ENCODE results near the gene LMAN2L. TPM values are rescaled to one million over a fixed set of nuclear protein-coding genes. Genes with fewer than 3 reads are reported as not detected.

The LMAN2L gene
- total RNA-seq, 1 donor from 2014 or later: 33.3 TPM

DNA sequence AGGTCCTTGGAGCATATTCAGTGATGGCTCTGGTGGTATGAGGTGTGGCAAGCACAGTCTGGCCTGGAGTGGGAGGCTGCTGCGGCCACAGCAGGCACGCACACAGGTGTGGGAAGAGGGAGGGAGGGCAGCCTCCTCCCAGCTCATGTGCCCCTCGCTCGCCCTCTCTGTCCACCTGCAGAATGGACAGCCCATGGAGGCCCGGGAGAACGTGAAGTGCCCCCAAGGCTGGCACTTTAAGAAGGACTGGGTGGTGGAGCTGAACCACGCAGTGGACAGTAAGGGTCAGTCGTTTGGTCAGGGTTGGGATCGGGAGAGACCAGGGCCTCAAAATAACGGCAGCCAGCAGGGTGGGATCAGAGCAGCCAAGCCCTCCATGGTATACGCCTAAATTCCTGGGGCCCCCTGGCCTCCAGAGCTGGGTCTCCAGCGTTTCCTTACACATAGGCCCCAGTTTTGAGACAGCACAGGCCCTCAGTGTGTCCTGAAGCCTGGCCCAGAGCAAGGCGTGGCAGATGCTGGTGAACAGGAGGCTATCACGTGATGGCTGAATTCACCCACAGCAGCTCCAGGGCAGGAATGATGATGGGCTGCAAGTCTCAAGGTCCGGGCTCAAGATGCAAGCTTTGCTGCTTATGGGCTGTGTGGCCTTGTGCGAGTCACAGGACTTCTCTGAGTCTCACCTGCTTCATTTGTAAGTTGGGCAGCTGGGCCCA is 49.4 kb downstream of the LMAN2L start:
- H3K9me3 Mint-ChIP-seq: no peaks in the 10 kb centered on the region
- TF ChIP-seq, protein P1, sequence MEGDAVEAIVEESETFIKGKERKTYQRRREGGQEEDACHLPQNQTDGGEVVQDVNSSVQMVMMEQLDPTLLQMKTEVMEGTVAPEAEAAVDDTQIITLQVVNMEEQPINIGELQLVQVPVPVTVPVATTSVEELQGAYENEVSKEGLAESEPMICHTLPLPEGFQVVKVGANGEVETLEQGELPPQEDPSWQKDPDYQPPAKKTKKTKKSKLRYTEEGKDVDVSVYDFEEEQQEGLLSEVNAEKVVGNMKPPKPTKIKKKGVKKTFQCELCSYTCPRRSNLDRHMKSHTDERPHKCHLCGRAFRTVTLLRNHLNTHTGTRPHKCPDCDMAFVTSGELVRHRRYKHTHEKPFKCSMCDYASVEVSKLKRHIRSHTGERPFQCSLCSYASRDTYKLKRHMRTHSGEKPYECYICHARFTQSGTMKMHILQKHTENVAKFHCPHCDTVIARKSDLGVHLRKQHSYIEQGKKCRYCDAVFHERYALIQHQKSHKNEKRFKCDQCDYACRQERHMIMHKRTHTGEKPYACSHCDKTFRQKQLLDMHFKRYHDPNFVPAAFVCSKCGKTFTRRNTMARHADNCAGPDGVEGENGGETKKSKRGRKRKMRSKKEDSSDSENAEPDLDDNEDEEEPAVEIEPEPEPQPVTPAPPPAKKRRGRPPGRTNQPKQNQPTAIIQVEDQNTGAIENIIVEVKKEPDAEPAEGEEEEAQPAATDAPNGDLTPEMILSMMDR (IDR thresholded peaks at IDR 0.05; ENCODE audit: unreplicated experiment): no peak
- no peak for DNase-seq (ENCODE audit: low spot score in 2 of 2, unreplicated experiment in 2 of 2)
- no peak overlapping the region for H3K4me3 Mint-ChIP-seq
- no peaks in the 10 kb centered on the region for H3K36me3 Mint-ChIP-seq
- H3K27ac Mint-ChIP-seq: no peak overlapping the region
- peaks cover 18% of the 10 kb centered on the region for H3K4me1 Mint-ChIP-seq
- H3K27me3 Mint-ChIP-seq (ENCODE audit: low read depth): no peaks in the 10 kb centered on the region

DNA sequence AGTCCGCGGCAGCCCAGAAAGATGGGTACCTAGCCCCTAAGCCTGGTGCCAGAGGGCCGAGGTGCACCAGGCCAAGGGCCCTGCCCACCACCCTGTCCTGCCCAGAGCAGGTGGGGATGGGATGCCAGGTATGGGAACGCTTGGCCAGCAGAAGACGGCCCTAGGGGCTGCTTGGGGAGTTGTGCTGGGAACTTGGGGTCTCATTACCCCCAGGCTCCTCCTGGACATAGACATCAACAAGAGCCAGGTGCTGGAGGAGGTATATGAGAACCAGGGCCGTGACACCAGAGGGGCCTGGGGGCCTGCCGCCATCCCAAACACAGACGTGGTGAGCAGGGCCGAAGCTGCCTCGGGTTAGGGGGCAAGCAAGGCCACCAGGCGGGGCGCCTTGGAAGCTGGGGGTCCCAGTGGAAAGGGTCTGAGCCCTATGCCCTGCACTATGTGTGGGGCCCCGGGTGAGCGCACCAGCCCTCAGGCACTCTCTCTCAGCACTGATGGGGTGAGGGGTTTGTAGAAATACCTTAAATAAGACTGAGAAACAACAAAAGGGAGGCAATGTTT is 50.4 kb downstream of the LMAN2L start:
- H3K27ac Mint-ChIP-seq: no peak overlapping the region
- no peak for DNase-seq (ENCODE audit: low spot score in 2 of 2, unreplicated experiment in 2 of 2)
- H3K9me3 Mint-ChIP-seq: no peaks in the 10 kb centered on the region
- no peaks in the 10 kb centered on the region for H3K27me3 Mint-ChIP-seq (ENCODE audit: low read depth)
- TF ChIP-seq, protein P1 (IDR thresholded peaks at IDR 0.05; ENCODE audit: unreplicated experiment): no peak
- no peak overlapping the region for H3K4me3 Mint-ChIP-seq
- H3K4me1 Mint-ChIP-seq: peaks cover 23% of the 10 kb centered on the region
- H3K36me3 Mint-ChIP-seq: no peaks in the 10 kb centered on the region

- TF ChIP-seq, protein P1 (IDR thresholded peaks at IDR 0.05; ENCODE audit: unreplicated experiment): no peak
- no peak overlapping the region for H3K4me3 Mint-ChIP-seq
- no peaks in the 10 kb centered on the region for H3K36me3 Mint-ChIP-seq
- H3K27ac Mint-ChIP-seq: no peak overlapping the region
- peaks cover 22% of the 10 kb centered on the region for H3K4me1 Mint-ChIP-seq
- no peaks in the 10 kb centered on the region for H3K9me3 Mint-ChIP-seq
- no peaks in the 10 kb centered on the region for H3K27me3 Mint-ChIP-seq (ENCODE audit: low read depth)
- DNase-seq (ENCODE audit: low spot score in 2 of 2, unreplicated experiment in 2 of 2): no peak
Measured at GRCh38 chr2:96688649-96689430, 51.0 kb downstream of the LMAN2L start.

DNA sequence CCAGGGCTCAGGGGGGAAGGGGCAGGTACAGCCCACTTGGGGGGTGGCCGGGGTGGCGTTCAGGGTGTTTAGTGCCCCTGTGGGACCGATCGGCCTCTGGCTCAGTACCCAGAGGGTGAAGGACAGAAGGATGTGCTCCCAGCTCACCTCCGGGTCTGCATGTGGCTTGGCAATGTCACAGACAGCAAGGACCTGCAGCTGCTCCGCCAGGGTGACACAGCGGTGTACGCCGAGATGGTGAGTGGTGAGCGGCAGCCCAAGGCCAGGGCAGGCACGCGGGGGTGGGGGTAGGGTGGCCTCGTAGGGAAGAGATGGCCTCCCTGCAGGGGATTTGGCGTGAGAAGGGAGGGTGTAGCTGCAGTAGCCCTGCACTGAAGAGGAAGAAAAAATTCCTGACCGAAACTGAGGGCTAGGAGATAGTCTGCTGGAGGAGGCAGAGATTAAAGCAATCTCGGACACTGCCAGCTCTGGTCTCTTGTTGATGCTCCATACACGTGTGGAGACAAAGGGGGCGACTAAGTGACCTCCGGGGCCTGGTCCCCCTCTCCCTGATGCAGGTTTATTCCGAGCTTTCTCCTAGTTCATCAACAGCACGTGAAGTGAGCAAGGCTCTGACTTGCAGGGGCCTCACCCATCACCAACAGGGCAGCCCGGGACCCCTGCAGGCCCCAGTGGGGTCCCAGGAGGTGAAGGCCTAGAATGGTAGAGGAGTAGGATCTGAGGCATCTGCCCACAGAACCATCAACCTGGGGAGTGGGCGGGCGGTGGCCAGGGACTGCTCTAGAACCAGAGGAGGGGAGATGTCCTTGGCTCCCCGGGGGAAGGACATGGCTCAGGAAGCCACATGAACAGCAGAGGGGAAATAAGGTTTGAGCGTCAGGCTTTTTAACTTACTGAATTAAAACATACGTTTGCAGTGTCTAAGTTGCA is 51.9 kb downstream of the LMAN2L start:
- TF ChIP-seq, protein P1 (IDR thresholded peaks at IDR 0.05; ENCODE audit: unreplicated experiment): no peak
- Mint-ChIP-seq H3K36me3 (no peaks in the 10 kb centered on the region), H3K9me3 (no peaks in the 10 kb centered on the region), H3K27me3 (ENCODE audit: low read depth) (no peaks in the 10 kb centered on the region), H3K27ac (no peak overlapping the region), H3K4me1 (peaks cover 22% of the 10 kb centered on the region), H3K4me3 (no peak overlapping the region)
- DNase-seq (ENCODE audit: low spot score in 2 of 2, unreplicated experiment in 2 of 2): no peak

GRCh38 chr2:96687266-96687665 is 52.6 kb downstream of the LMAN2L start:
- DNase-seq (ENCODE audit: low spot score in 2 of 2, unreplicated experiment in 2 of 2): no peak
- H3K4me1 Mint-ChIP-seq: peaks cover 22% of the 10 kb centered on the region
- no peak overlapping the region for H3K4me3 Mint-ChIP-seq
- H3K36me3 Mint-ChIP-seq: no peaks in the 10 kb centered on the region
- H3K9me3 Mint-ChIP-seq: no peaks in the 10 kb centered on the region
- no peak overlapping the region for H3K27ac Mint-ChIP-seq
- no peaks in the 10 kb centered on the region for H3K27me3 Mint-ChIP-seq (ENCODE audit: low read depth)
- TF ChIP-seq, protein P1 (IDR thresholded peaks at IDR 0.05; ENCODE audit: unreplicated experiment): no peak

All from mesothelial cell of epicardium (in vitro differentiated cells).